Activated naive CD4-positive, alpha-beta T cell treated with anti-CD3 and anti-CD28 coated beads, Interleukin-2, amount 50 U/mL, for 24 hours (primary cell): ENCODE results near the gene SV2B.

Experiments used
- H3K27ac Mint-ChIP-seq: one replicate; pipeline ENCODE4 v1.8.0; 2021; ENCODE audit warnings: mild to moderate bottlenecking, mixed read lengths
- H3K27me3 Mint-ChIP-seq: one replicate; pipeline ENCODE4 v1.8.0; 2021; ENCODE audit warnings: mixed read lengths
- H3K36me3 Mint-ChIP-seq: one replicate; pipeline ENCODE4 v1.8.0; 2021; ENCODE audit warnings: mixed read lengths
- H3K4me1 Mint-ChIP-seq: one replicate; pipeline ENCODE4 v1.8.0; 2021; ENCODE audit warnings: mixed read lengths
- H3K4me3 Mint-ChIP-seq: one replicate; pipeline ENCODE4 v1.8.0; 2021; ENCODE audit warnings: mild to moderate bottlenecking, mixed read lengths
- H3K9me3 Mint-ChIP-seq: one replicate; pipeline ENCODE4 v1.8.0; 2021; ENCODE audit warnings: mixed read lengths

SV2B gene

GRCh38 chr15:91142946-91143345 is 42.9 kb downstream of the SV2B start:
- Mint-ChIP-seq H3K36me3 (no peaks in the 10 kb centered on the region), H3K4me1 (no peaks in the 10 kb centered on the region), H3K27me3 (peaks cover 26% of the 10 kb centered on the region), H3K9me3 (peaks cover 1% of the 10 kb centered on the region), H3K4me3 (no peak overlapping the region), H3K27ac (no peak overlapping the region)

GRCh38 chr15:91146728-91147127 is 46.7 kb downstream of the SV2B start:
- no peaks in the 10 kb centered on the region for H3K9me3 Mint-ChIP-seq
- no peaks in the 10 kb centered on the region for H3K36me3 Mint-ChIP-seq
- no peaks in the 10 kb centered on the region for H3K4me1 Mint-ChIP-seq
- H3K27me3 Mint-ChIP-seq: peaks cover 35% of the 10 kb centered on the region
- H3K27ac Mint-ChIP-seq: no peak overlapping the region
- no peak overlapping the region for H3K4me3 Mint-ChIP-seq

DNA sequence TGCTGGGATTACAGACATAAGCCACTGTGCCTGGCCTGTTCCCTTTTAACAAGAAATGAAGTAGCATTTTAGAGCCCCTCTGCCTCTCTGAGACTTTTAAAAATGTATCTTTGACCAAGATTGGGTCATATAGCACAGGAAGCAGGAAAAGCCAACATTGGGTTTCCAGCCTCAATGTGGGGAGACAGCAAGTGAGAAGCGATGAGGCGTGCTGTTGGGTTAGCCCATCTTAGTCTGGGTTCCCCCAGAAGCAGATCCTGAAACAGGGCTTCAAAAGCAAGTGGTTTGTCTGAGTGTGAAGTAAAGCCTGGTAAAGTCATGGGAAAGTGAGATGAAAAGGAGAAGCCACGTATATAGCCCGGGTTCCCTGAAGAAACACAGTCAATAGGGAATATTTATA is 48.2 kb downstream of the SV2B start:
- no peaks in the 10 kb centered on the region for H3K4me1 Mint-ChIP-seq
- no peak overlapping the region for H3K4me3 Mint-ChIP-seq
- H3K27me3 Mint-ChIP-seq: peaks cover 39% of the 10 kb centered on the region
- no peak overlapping the region for H3K27ac Mint-ChIP-seq
- H3K9me3 Mint-ChIP-seq: no peaks in the 10 kb centered on the region
- no peaks in the 10 kb centered on the region for H3K36me3 Mint-ChIP-seq

- Mint-ChIP-seq H3K36me3 (no peaks in the 10 kb centered on the region), H3K27me3 (peaks cover 45% of the 10 kb centered on the region), H3K9me3 (no peaks in the 10 kb centered on the region), H3K4me3 (no peak overlapping the region), H3K4me1 (no peaks in the 10 kb centered on the region), H3K27ac (no peak overlapping the region)
Observed at GRCh38 chr15:91150502-91151160, 50.6 kb downstream of the SV2B start.

- no peaks in the 10 kb centered on the region for H3K9me3 Mint-ChIP-seq
- H3K27ac Mint-ChIP-seq: no peak overlapping the region
- peaks cover 49% of the 10 kb centered on the region for H3K27me3 Mint-ChIP-seq
- no peaks in the 10 kb centered on the region for H3K36me3 Mint-ChIP-seq
- H3K4me1 Mint-ChIP-seq: no peaks in the 10 kb centered on the region
- H3K4me3 Mint-ChIP-seq: no peak overlapping the region
Observed at GRCh38 chr15:91151781-91152563, 51.9 kb downstream of the SV2B start.

GRCh38 chr15:91152896-91153581 is 53.0 kb downstream of the SV2B start:
- Mint-ChIP-seq H3K4me1 (no peaks in the 10 kb centered on the region), H3K4me3 (no peak overlapping the region), H3K36me3 (no peaks in the 10 kb centered on the region), H3K27me3 (peaks cover 44% of the 10 kb centered on the region), H3K9me3 (no peaks in the 10 kb centered on the region), H3K27ac (no peak overlapping the region)

GRCh38 chr15:91153954-91154353 is 53.9 kb downstream of the SV2B start:
- Mint-ChIP-seq H3K27me3 (peaks cover 43% of the 10 kb centered on the region), H3K36me3 (no peaks in the 10 kb centered on the region), H3K27ac (no peak overlapping the region), H3K4me3 (no peak overlapping the region), H3K9me3 (no peaks in the 10 kb centered on the region), H3K4me1 (no peaks in the 10 kb centered on the region)

DNA sequence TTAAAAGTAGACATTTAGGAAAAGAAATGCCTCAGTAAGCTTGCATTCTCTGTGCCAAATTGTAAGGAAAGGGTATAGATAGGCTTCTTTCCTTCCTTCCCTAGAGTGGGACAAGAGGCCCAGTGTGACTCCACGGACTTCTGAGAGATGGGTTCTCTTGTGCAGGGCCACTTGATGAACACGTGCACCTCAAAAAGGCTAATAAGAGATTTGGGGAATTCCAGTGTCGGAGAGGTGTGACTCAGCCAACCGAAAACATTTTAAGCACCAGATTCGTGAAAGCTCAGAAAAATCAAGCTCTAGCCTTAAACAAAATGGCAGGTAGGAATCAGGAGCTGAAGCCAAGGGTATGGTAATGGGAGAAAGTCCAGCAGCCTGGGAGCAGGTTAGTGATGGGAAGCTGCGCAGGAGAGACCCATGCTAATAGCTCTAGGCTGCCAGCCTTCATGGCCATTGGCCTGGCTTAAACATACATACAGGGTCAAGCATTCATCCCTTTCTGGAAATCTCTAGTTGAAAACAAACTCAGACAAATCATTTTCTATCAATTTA is 56.2 kb downstream of the SV2B start:
- H3K9me3 Mint-ChIP-seq: no peaks in the 10 kb centered on the region
- H3K27ac Mint-ChIP-seq: no peak overlapping the region
- H3K27me3 Mint-ChIP-seq: peaks cover 37% of the 10 kb centered on the region
- no peaks in the 10 kb centered on the region for H3K4me1 Mint-ChIP-seq
- H3K4me3 Mint-ChIP-seq: no peak overlapping the region
- no peaks in the 10 kb centered on the region for H3K36me3 Mint-ChIP-seq

GRCh38 chr15:91158415-91159394 is 58.6 kb downstream of the SV2B start:
- Mint-ChIP-seq H3K36me3 (no peaks in the 10 kb centered on the region), H3K27me3 (peaks cover 28% of the 10 kb centered on the region), H3K4me1 (no peaks in the 10 kb centered on the region)

GRCh38 chr15:91165850-91166249 is 65.8 kb downstream of the SV2B start:
- Mint-ChIP-seq H3K4me1 (no peaks in the 10 kb centered on the region), H3K27ac (no peak overlapping the region), H3K27me3 (peaks cover 10% of the 10 kb centered on the region), H3K9me3 (peaks cover 14% of the 10 kb centered on the region), H3K36me3 (peaks cover 5% of the 10 kb centered on the region), H3K4me3 (no peak overlapping the region)

More at GRCh38 chr15:91158415-91159394, 58.6 kb downstream of the SV2B start:
- no peak overlapping the region for H3K4me3 Mint-ChIP-seq
- no peak overlapping the region for H3K27ac Mint-ChIP-seq
- no peaks in the 10 kb centered on the region for H3K9me3 Mint-ChIP-seq

- peaks cover 14% of the 10 kb centered on the region for H3K9me3 Mint-ChIP-seq
- no peak overlapping the region for H3K27ac Mint-ChIP-seq
- H3K27me3 Mint-ChIP-seq: peaks cover 16% of the 10 kb centered on the region
- no peaks in the 10 kb centered on the region for H3K4me1 Mint-ChIP-seq
- no peak overlapping the region for H3K4me3 Mint-ChIP-seq
- H3K36me3 Mint-ChIP-seq: peaks cover 5% of the 10 kb centered on the region
Observed at GRCh38 chr15:91168457-91168856, 68.4 kb downstream of the SV2B start.

- Mint-ChIP-seq H3K4me1 (no peaks in the 10 kb centered on the region), H3K9me3 (peaks cover 9% of the 10 kb centered on the region), H3K4me3 (no peak overlapping the region), H3K27me3 (peaks cover 16% of the 10 kb centered on the region), H3K27ac (no peak overlapping the region), H3K36me3 (peaks cover 2% of the 10 kb centered on the region)
Observed at GRCh38 chr15:91171334-91171733, 71.3 kb downstream of the SV2B start.

DNA sequence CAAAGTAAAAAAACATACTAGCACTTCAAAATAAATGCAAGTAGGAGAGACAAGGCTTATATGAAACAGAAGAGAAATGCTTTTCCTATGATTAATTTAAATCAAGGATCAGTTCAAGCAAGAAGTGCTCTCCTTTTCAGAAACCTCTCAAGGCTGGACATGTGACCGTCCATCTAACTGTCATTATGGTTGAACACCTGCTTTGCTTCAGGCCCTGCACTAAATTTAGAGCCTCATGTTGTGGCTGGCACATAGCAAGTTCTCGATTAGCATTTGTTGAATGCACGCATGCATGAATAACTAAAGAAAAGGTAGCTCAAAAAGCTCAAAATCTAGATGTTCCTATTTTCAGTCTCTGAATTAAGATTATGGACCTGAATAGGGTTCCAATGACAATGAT is 82.0 kb downstream of the SV2B start:
- H3K4me1 Mint-ChIP-seq: no peaks in the 10 kb centered on the region
- no peaks in the 10 kb centered on the region for H3K9me3 Mint-ChIP-seq
- H3K36me3 Mint-ChIP-seq: no peaks in the 10 kb centered on the region
- H3K27ac Mint-ChIP-seq: no peak overlapping the region
- no peak overlapping the region for H3K4me3 Mint-ChIP-seq
- H3K27me3 Mint-ChIP-seq: peaks cover 19% of the 10 kb centered on the region

DNA sequence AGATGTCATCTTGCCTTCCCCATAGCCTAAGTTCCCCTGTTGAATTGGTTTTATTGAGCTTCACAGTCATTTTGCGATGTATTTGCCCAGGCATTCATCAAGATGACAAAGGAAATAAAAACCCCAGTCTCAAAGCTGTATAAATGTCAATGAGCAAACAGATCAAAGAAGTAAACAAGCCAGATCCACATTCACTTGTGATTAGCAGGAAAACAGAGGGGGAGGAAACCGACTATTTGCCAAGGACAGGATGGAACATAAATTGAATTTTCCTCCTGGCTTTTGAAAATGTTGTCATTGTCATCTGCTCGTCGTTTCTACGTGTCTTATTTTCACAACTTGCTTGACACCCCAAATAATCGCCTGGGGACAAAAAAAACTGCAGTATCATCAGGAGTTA is 83.5 kb downstream of the SV2B start:
- H3K9me3 Mint-ChIP-seq: no peaks in the 10 kb centered on the region
- H3K27me3 Mint-ChIP-seq: peaks cover 18% of the 10 kb centered on the region
- no peaks in the 10 kb centered on the region for H3K4me1 Mint-ChIP-seq
- H3K36me3 Mint-ChIP-seq: no peaks in the 10 kb centered on the region
- no peak overlapping the region for H3K27ac Mint-ChIP-seq
- H3K4me3 Mint-ChIP-seq: no peak overlapping the region

GRCh38 chr15:91184441-91184840 is 84.4 kb downstream of the SV2B start:
- Mint-ChIP-seq H3K4me1 (no peaks in the 10 kb centered on the region), H3K4me3 (no peak overlapping the region), H3K27me3 (peaks cover 19% of the 10 kb centered on the region), H3K36me3 (no peaks in the 10 kb centered on the region), H3K9me3 (no peaks in the 10 kb centered on the region), H3K27ac (no peak overlapping the region)
